ENCODE measurements around the gene CSF3. TPM values are rescaled to one million over a fixed set of nuclear protein-coding genes. Genes with fewer than 3 reads are reported as not detected.

CSF3 gene
- total RNA-seq, 1 experiment from 2014 or later = not detected

GRCh38 chr17:39996162-39996561, 19.1 kb upstream of the CSF3 start:
- H3K36me3 ChIP-seq (ENCODE audit: control insufficient read depth, insufficient read depth, low read length) = peaks cover 15% of the 10 kb centered on the region; the same call in 1 of the 2 replicates
- H3K27me3 ChIP-seq (ENCODE audit: control insufficient read depth, insufficient read depth, low read length) = no peaks in the 10 kb centered on the region
- intact Hi-C loops (cut with micrococcal nuclease; ENCODE audit: unreplicated experiment) (no loop called here), in situ Hi-C loops (cut with HindIII; ENCODE audit: low pct_unique_long_range_greater_than_20kb, low sequenced_read_pairs) (no loop called here)
- no peaks in the 10 kb centered on the region for H3K9me3 ChIP-seq (ENCODE audit: control insufficient read depth, insufficient read depth, low read depth, low read length)
- ATAC-seq = no peak
- H3K4me1 ChIP-seq (ENCODE audit: control insufficient read depth, insufficient read depth, low read length) = no peaks in the 10 kb centered on the region
- H3K4me3 ChIP-seq (ENCODE audit: low read depth in 2 of 2, low read length in 2 of 2) = no peak overlapping the region
- no peak overlapping the region for H3K27ac ChIP-seq (ENCODE audit: low read length)
- DNase-seq (ENCODE audit: low read depth, low spot score) = no peak
- ChIA-PET POLR2A (no interaction called here), CTCF (no interaction called here)
- TF ChIP-seq, protein P1, sequence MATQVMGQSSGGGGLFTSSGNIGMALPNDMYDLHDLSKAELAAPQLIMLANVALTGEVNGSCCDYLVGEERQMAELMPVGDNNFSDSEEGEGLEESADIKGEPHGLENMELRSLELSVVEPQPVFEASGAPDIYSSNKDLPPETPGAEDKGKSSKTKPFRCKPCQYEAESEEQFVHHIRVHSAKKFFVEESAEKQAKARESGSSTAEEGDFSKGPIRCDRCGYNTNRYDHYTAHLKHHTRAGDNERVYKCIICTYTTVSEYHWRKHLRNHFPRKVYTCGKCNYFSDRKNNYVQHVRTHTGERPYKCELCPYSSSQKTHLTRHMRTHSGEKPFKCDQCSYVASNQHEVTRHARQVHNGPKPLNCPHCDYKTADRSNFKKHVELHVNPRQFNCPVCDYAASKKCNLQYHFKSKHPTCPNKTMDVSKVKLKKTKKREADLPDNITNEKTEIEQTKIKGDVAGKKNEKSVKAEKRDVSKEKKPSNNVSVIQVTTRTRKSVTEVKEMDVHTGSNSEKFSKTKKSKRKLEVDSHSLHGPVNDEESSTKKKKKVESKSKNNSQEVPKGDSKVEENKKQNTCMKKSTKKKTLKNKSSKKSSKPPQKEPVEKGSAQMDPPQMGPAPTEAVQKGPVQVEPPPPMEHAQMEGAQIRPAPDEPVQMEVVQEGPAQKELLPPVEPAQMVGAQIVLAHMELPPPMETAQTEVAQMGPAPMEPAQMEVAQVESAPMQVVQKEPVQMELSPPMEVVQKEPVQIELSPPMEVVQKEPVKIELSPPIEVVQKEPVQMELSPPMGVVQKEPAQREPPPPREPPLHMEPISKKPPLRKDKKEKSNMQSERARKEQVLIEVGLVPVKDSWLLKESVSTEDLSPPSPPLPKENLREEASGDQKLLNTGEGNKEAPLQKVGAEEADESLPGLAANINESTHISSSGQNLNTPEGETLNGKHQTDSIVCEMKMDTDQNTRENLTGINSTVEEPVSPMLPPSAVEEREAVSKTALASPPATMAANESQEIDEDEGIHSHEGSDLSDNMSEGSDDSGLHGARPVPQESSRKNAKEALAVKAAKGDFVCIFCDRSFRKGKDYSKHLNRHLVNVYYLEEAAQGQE (IDR thresholded peaks at IDR 0.05; ENCODE audit: insufficient read depth in 1 of 2, low read depth in 2 of 2, low read length in 1 of 2) = no peak
- no peak for TF ChIP-seq SIN3A (IDR thresholded peaks at IDR 0.05; ENCODE audit: borderline replicate concordance, insufficient read depth, low read depth, low read length)
- TF ChIP-seq, protein P2, sequence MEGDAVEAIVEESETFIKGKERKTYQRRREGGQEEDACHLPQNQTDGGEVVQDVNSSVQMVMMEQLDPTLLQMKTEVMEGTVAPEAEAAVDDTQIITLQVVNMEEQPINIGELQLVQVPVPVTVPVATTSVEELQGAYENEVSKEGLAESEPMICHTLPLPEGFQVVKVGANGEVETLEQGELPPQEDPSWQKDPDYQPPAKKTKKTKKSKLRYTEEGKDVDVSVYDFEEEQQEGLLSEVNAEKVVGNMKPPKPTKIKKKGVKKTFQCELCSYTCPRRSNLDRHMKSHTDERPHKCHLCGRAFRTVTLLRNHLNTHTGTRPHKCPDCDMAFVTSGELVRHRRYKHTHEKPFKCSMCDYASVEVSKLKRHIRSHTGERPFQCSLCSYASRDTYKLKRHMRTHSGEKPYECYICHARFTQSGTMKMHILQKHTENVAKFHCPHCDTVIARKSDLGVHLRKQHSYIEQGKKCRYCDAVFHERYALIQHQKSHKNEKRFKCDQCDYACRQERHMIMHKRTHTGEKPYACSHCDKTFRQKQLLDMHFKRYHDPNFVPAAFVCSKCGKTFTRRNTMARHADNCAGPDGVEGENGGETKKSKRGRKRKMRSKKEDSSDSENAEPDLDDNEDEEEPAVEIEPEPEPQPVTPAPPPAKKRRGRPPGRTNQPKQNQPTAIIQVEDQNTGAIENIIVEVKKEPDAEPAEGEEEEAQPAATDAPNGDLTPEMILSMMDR (IDR thresholded peaks at IDR 0.05) = no peak
- no peak for TF ChIP-seq TCF7L2 (IDR thresholded peaks at IDR 0.05; ENCODE audit: low read depth, low read length)
- no peak for TF ChIP-seq POLR2AphosphoS5 (IDR thresholded peaks at IDR 0.05; ENCODE audit: low read depth, low read length)
- BruUV-seq (replicated peaks) = TSS peak; percentile 17

GRCh38 chr17:39996800-39997199, 18.4 kb upstream of the CSF3 start:
- intact Hi-C loops (cut with micrococcal nuclease; ENCODE audit: unreplicated experiment) (no loop called here), in situ Hi-C loops (cut with HindIII; ENCODE audit: low pct_unique_long_range_greater_than_20kb, low sequenced_read_pairs) (no loop called here)
- no peaks in the 10 kb centered on the region for H3K9me3 ChIP-seq (ENCODE audit: control insufficient read depth, insufficient read depth, low read depth, low read length)
- H3K27ac ChIP-seq (ENCODE audit: low read length) = no peak overlapping the region
- TF ChIP-seq SIN3A (IDR thresholded peaks at IDR 0.05; ENCODE audit: borderline replicate concordance, insufficient read depth, low read depth, low read length) (no peak), POLR2AphosphoS5 (IDR thresholded peaks at IDR 0.05; ENCODE audit: low read depth, low read length) (no peak; the same call in 1 of the 2 replicates), TCF7L2 (IDR thresholded peaks at IDR 0.05; ENCODE audit: low read depth, low read length) (no peak)
- TF ChIP-seq, protein P2 (IDR thresholded peaks at IDR 0.05) = no peak
- TF ChIP-seq, protein P1 (IDR thresholded peaks at IDR 0.05; ENCODE audit: insufficient read depth in 1 of 2, low read depth in 2 of 2, low read length in 1 of 2) = no peak
- no peak overlapping the region for H3K4me3 ChIP-seq (ENCODE audit: low read depth in 2 of 2, low read length in 2 of 2)
- ATAC-seq = no peak
- no peak for DNase-seq (ENCODE audit: low read depth, low spot score)
- H3K27me3 ChIP-seq (ENCODE audit: control insufficient read depth, insufficient read depth, low read length) = no peaks in the 10 kb centered on the region
- ChIA-PET CTCF (no interaction called here), POLR2A (interaction anchor here (0.5 kb wide), 1 partner anchor 102 kb away, joined by 6 read pairs; no protein-coding TSS in a partner anchor)
- no peaks in the 10 kb centered on the region for H3K4me1 ChIP-seq (ENCODE audit: control insufficient read depth, insufficient read depth, low read length)
- no TSS peak for BruUV-seq (replicated peaks)
- peaks cover 15% of the 10 kb centered on the region; the same call in 1 of the 2 replicates for H3K36me3 ChIP-seq (ENCODE audit: control insufficient read depth, insufficient read depth, low read length)
